ENCODE results near the gene LOXL1. TPM values are rescaled to one million over a fixed set of nuclear protein-coding genes. Genes with fewer than 3 reads are reported as not detected.
A peak's percentile ranks its signal among the peaks of the same experiment; 100 is the strongest.
"Not testable (repeated sequence)": the region's sequence is repeated elsewhere in the genome, so short reads cannot be mapped to it uniquely, and the experiment has no call there.

The LOXL1 gene
- total RNA-seq, 1 donor from 2014 or later = 280 TPM

GRCh38 chr15:73937726-73938125, 11.5 kb downstream of the LOXL1 start:
- TF ChIP-seq EZH2 (IDR thresholded peaks at IDR 0.05; ENCODE audit: insufficient read depth, low read length) (no peak), CTCF (IDR thresholded peaks at IDR 0.05; ENCODE audit: insufficient read depth, low read depth, low read length) (no peak)
- Mint-ChIP-seq H3K9me3 (ENCODE audit: unreplicated experiment) (peaks cover 2% of the 10 kb centered on the region), H3K4me3 (ENCODE audit: unreplicated experiment) (no peak overlapping the region), H3K27me3 (ENCODE audit: low read depth, unreplicated experiment) (no peaks in the 10 kb centered on the region), H3K4me1 (ENCODE audit: low read depth, unreplicated experiment) (peaks cover 68% of the 10 kb centered on the region), H3K27ac (ENCODE audit: unreplicated experiment) (no peak overlapping the region), H3K36me3 (ENCODE audit: low read depth, unreplicated experiment) (peaks cover 24% of the 10 kb centered on the region)
- Histone ChIP-seq H4K20me1 (ENCODE audit: insufficient read depth, low read length) (peaks cover 43% of the 10 kb centered on the region), H3K9me3 (ENCODE audit: insufficient read depth, low read depth, low read length) (no peaks in the 10 kb centered on the region), H3K4me2 (ENCODE audit: low read length) (no peak overlapping the region), H3K36me3 (ENCODE audit: insufficient read depth, low read length) (peaks cover 4% of the 10 kb centered on the region), H3K4me3 (ENCODE audit: insufficient read depth, low read depth, low read length) (no peak overlapping the region), H3K9ac (ENCODE audit: low read length) (no peak overlapping the region), H2AFZ (ENCODE audit: low read depth, low read length) (no peak overlapping the region), H3K79me2 (ENCODE audit: insufficient read depth, low read length) (peaks cover 97% of the 10 kb centered on the region), H3K27ac (ENCODE audit: low read depth, low read length) (no peak overlapping the region), H3K27me3 (ENCODE audit: insufficient read depth, low read length) (no peaks in the 10 kb centered on the region), H3K4me1 (ENCODE audit: insufficient read depth, low read length) (peaks cover 57% of the 10 kb centered on the region)
- no peak for FAIRE-seq
- no peak for DNase-seq (ENCODE audit: low read depth)

- H3K27me3 ChIP-seq (ENCODE audit: insufficient read depth, low read length); H3K4me2 ChIP-seq (ENCODE audit: low read length); H3K9ac ChIP-seq (ENCODE audit: low read length); H3K9me3 Mint-ChIP-seq (ENCODE audit: unreplicated experiment); H2AFZ ChIP-seq (ENCODE audit: low read depth, low read length); FAIRE-seq; H3K4me3 ChIP-seq (ENCODE audit: insufficient read depth, low read depth, low read length); H3K36me3 ChIP-seq (ENCODE audit: insufficient read depth, low read length); H3K27me3 Mint-ChIP-seq (ENCODE audit: low read depth, unreplicated experiment); DNase-seq (ENCODE audit: low read depth); H3K9me3 ChIP-seq (ENCODE audit: insufficient read depth, low read depth, low read length); H3K27ac ChIP-seq (ENCODE audit: low read depth, low read length); H3K4me3 Mint-ChIP-seq (ENCODE audit: unreplicated experiment): not testable (repeated sequence)
- H3K4me1 ChIP-seq (ENCODE audit: insufficient read depth, low read length) = peaks cover 50% of the 10 kb centered on the region
- Mint-ChIP-seq H3K27ac (ENCODE audit: unreplicated experiment) (peak overlapping the region; percentile 86), H3K4me1 (ENCODE audit: low read depth, unreplicated experiment) (peaks cover 72% of the 10 kb centered on the region), H3K36me3 (ENCODE audit: low read depth, unreplicated experiment) (peaks cover 22% of the 10 kb centered on the region)
- peaks cover 97% of the 10 kb centered on the region for H3K79me2 ChIP-seq (ENCODE audit: insufficient read depth, low read length)
- H4K20me1 ChIP-seq (ENCODE audit: insufficient read depth, low read length) = peaks cover 37% of the 10 kb centered on the region
Observed at GRCh38 chr15:73938516-73938915, 12.3 kb downstream of the LOXL1 start.

GRCh38 chr15:73939138-73939537, 12.9 kb downstream of the LOXL1 start:
- Mint-ChIP-seq H3K36me3 (ENCODE audit: low read depth, unreplicated experiment) (peaks cover 27% of the 10 kb centered on the region), H3K4me3 (ENCODE audit: unreplicated experiment) (peak overlapping the region; percentile 64), H3K9me3 (ENCODE audit: unreplicated experiment) (peaks cover 2% of the 10 kb centered on the region), H3K27ac (ENCODE audit: unreplicated experiment) (peak overlapping the region; percentile 86), H3K27me3 (ENCODE audit: low read depth, unreplicated experiment) (no peaks in the 10 kb centered on the region), H3K4me1 (ENCODE audit: low read depth, unreplicated experiment) (peaks cover 78% of the 10 kb centered on the region)
- no peaks in the 10 kb centered on the region for H3K9me3 ChIP-seq (ENCODE audit: insufficient read depth, low read depth, low read length)
- peaks cover 7% of the 10 kb centered on the region for H3K36me3 ChIP-seq (ENCODE audit: insufficient read depth, low read length)
- H3K4me3 ChIP-seq (ENCODE audit: insufficient read depth, low read depth, low read length) = no peak overlapping the region
- H3K27ac ChIP-seq (ENCODE audit: low read depth, low read length) = peak overlapping the region; percentile 98
- peaks cover 31% of the 10 kb centered on the region for H4K20me1 ChIP-seq (ENCODE audit: insufficient read depth, low read length)
- DNase-seq (ENCODE audit: low read depth) (no peak), FAIRE-seq (no peak)
- peak overlapping the region; percentile 10 for H3K4me2 ChIP-seq (ENCODE audit: low read length)
- H2AFZ ChIP-seq (ENCODE audit: low read depth, low read length) = no peak overlapping the region
- H3K79me2 ChIP-seq (ENCODE audit: insufficient read depth, low read length) = peaks cover 96% of the 10 kb centered on the region
- peaks cover 52% of the 10 kb centered on the region for H3K4me1 ChIP-seq (ENCODE audit: insufficient read depth, low read length)
- TF ChIP-seq EZH2 (IDR thresholded peaks at IDR 0.05; ENCODE audit: insufficient read depth, low read length) = no peak
- TF ChIP-seq CTCF (IDR thresholded peaks at IDR 0.05; ENCODE audit: insufficient read depth, low read depth, low read length) = no peak
- H3K27me3 ChIP-seq (ENCODE audit: insufficient read depth, low read length) = no peaks in the 10 kb centered on the region
- H3K9ac ChIP-seq (ENCODE audit: low read length) = peak overlapping the region; percentile 86

Measured in astrocyte (in vitro differentiated cells and primary cell).